NT2/D1 (cell line): ENCODE data around the gene ST6GALNAC3.

Experiments used
- SUZ12 ChIP-seq: IDR thresholded peaks from 2 replicates; pipeline ENCODE4 v1.6.1; 2011; ENCODE audit not compliant: insufficient read length, insufficient read depth; ENCODE audit errors: extremely low read depth
- YY1 ChIP-seq: IDR thresholded peaks from 2 replicates; pipeline ENCODE4 v1.6.1; 2011; ENCODE audit not compliant: insufficient read length, insufficient read depth

- no peak for TF ChIP-seq YY1
- no peak for TF ChIP-seq SUZ12
Measured at GRCh38 chr1:76068542-76068941, 6.0 kb upstream of the ST6GALNAC3 start.
